NCI-H2171 treated with DMSO at 0.1 percent for 48 hours (cell line): ENCODE measurements around the gene CCDC27.

Experiments
- DNase-seq: peaks from one replicate; lab custom pipeline; 2025; lab: John Stamatoyannopoulos, UW

Gene CCDC27

GRCh38 chr1:3759796-3760195 lies 7.5 kb downstream of the CCDC27 start:
- DNase-seq = peak; percentile 9

DNA sequence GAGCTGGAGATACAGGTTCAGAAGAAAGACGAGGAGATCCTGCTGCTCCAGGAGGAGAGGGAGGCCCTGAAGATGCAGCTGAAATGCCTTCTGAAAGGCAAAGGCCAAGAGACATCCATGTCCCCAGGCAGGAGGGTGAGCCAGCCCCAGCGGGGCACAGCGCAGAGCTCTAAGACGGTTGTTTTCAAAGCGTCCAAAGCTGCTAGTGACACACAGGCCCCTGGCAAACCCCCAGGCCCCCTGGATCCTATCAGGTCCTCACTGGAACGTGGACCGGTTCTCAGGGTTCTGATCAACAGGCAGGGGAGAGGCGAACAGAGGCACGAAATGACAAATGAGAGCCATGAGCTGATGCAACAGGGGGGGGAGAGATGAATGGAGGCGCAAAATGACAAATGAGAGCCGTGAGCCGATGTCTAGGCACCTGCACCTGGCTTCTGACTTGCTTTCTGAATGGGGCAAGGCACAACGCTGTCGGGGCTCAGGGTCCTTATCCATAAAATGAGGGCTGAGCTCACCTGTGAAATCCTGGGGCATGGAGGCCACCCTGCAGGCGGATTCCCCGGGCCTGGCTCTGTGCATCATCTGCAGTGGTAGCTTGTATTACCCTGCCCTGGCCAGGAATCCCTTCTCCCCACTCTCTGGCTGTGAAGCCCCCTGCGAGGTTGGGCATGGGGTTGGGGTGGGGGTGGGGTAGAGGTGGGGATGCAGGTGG lies 9.2 kb downstream of the CCDC27 start:
- no peak for DNase-seq

GRCh38 chr1:3762151-3762872 lies 10.1 kb downstream of the CCDC27 start:
- DNase-seq = no peak

DNA sequence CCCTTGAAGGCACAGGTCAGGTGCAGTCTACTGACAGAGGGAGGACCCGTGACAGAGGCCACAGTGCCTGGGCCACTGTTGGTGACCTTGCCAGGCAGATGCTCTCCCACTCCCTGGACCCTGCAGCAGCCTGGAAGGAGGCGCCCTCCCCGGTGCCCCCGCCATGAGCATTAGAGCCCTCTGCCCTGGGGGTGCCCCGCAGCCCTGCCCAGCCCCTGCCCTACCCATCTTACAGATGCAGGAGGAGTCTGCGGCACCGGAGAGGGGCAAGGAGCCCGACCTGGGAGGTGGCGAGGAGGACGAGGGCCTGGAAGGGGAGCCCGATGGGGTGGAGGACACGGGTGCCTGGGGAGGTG lies 10.6 kb downstream of the CCDC27 start:
- no peak for DNase-seq

- DNase-seq = no peak
Measured at GRCh38 chr1:3763351-3764125, 11.3 kb downstream of the CCDC27 start.

DNA sequence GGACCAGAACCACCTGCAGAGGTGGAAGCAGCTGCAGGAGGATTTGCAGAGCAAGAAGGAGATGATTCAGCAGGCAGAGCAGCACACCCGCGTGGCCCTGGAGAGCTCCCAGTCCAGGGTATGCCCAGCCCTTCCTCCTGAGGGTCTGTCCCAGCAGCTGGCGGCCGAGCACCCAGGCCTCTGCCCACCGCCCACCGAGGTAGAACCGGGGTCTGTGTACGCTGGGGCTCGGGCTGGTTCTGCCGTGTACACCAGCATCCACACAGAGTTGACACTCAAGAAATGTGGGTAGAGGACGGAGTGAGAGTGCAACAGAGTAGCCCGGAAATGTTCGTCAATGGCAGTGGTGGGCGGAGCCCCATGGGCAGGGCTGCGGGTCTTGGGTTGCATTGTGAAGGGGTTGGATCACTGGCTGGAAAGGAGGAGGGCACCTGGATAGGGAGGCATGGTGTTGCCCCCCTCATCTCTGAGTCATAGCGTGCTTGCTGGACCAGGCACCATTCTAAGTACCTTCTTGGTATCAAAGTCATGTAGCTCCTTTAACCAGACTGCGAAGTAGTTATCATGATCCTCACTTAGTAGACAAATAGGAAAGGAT lies 15.2 kb downstream of the CCDC27 start:
- DNase-seq = no peak

GRCh38 chr1:3768811-3769390 lies 16.7 kb downstream of the CCDC27 start:
- DNase-seq = no peak

DNA sequence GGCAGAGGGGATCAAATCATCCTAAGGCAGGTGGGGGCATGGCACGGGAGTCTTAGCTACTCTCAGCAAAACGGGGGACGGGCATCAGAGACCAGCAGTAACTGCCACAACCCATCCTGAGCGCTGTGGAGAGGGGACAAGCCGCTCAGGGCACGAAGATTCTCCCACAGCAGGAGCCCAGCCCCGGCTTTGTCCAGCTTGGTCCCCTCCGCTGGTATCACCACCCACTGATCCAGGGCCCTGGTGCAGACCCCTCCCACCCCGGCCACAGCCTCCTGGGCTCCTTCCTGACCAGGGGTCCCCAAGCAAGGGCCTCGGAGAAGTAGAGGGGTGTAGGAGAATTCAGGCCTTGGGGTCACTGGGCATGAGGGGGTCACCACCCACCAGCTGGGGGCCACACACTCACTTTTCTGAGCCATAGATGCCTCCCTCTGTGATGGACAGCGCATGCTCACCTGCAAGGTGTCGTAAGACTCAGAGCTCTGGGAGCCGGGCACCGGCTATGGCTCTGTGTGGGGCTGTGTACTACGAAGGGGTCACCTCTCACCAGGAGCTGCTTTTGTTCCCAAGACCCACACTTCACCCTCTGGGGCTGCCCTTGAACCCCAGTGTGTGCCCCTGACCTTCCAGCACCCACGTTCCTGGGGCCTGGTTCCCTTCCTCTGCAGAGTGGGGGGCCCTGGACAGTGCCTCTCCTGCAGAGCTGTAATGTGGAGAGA lies 18.0 kb downstream of the CCDC27 start:
- no peak for DNase-seq

GRCh38 chr1:3771108-3772026 lies 19.1 kb downstream of the CCDC27 start:
- no peak for DNase-seq

- peak; percentile 41 for DNase-seq
Measured at GRCh38 chr1:3772027-3772714, 19.9 kb downstream of the CCDC27 start.

DNA sequence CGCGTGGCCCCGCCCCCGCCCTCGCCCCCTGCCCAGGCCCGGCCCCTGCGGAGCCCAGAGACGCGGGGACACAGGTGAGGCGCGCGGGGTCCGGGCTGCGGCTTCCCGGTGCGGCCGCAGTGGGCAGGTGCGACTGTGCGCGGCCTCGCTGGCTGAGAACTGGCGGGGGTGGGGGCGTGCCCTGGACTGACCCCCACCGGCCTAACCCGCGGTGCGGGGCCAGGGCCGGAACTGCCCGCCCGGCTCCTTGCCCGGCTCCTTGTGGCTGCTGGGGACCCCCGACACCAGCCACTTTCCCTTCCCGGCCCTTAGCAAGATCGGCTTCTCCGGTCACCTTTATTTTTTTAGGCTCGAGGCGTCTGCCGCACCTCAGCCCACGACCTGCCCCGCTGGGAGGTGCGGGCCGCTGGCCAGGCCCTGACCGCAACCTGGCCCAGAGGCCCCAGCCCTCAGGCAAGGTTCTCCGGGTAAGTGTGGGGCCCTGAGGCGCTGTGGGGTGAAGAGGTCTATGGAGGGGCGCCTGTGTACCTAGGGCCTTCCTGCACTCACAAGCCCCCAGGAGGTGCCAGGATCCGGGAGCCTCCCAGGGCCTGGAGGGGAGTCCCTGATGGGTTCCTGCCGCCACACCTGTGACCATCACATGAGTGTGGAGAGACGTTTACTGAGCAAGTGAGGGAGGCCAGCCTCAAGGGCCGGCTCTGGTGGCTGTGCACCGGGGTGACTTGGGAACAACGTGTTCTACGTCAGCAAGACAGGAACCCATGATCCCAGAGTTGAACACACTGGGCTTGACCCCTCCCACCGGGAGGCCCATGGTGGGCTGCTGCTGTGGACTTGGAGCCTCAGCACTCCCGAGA lies 20.7 kb downstream of the CCDC27 start, which contains the start of gene SMIM1:
SMIM1 (plus strand) TSS at position 35 of the 857 bp plus-strand sequence. CDS start 2,625 bp downstream, outside the sequence.
- DNase-seq = no peak

DNA sequence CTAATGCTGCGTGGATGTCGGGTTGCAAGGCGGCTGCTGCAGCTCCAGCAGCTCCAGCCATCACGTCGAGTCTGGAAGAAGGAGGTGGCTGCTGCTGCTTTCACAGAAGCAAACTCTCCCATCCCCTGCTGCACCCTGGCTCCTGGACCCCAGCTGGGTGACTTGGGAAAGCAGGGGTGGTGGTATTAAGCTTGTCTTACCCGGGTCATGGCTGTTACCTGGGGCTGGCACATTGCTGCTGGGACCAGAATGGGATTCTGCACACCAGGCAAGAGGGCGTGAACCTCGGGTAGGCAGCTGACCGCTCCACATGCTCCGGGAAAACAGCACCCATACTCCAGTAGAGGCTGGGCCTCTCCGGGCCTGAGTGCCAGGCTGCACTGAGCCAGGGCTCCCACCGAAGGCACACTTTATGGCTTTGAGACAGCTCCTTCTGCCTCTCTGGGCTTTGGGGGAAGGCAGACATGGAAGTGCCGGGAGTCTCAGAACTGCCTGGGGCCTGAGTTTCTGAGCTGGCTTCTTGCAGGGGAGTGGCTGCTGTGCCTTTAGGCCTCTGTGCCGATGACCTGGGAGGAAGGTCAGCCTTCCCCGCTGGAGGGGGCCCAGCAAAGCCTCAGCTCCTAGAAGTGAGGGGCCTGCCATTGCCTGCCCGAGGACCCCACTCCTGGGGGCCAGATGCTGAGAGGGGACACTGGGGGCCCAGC lies 21.5 kb downstream of the CCDC27 start:
- no peak for DNase-seq

DNA sequence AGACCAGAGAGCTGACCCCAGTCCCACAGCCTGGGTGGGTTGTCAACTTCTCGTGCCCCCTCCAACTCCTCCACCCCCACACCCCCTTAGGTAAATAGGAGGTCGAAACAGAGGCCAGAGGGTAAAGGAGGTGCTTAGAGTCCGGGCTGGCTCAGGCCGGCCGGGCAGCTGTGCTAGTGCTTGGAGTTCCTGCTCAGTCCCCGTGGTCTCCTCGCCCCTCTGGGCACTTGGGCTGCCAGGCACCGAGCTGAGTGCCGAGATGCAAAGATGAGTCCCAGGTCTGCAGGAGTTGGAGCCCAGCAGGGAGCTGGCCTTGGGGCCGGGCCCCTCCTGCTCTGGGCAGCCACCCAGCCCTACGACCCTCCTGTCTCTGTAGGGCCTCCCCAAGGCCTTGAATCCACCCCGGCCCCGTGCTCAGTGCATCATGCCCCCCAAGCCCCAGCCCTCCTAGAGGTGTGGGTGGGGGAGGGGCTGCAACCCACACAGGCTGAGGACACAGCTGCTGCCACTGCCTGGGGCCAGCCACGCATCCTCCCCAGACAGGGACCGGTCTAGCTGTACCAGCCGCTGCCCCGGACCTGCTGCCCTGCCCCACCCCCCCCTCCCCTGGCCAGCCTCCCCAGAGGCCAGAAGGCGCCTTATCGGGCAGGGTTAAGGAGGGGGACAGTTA lies 22.2 kb downstream of the CCDC27 start:
- DNase-seq = no peak

DNA sequence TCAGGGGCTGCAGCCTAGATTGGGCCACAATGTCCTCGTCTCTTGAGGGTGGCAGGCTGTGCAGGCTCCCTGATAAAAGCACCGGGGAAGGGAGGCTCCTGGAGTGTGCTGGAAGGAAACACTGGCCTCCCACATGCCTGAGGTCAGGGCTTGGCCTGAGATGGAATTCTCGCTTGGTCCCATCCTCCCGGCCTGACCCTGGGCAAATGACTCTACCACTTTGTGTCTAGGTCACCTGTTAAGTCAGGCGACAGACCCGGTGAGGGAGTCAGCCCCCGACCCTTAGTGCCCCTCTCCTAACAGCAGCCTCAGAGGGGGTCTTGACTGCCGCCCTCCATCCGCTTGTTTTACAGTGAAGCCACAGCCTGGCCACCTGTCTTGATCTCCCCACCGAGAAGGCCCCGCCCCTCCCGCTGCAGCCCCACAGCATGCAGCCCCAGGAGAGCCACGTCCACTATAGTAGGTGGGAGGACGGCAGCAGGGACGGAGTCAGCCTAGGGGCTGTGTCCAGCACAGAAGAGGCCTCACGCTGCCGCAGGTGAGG lies 22.8 kb downstream of the CCDC27 start:
- no peak for DNase-seq

- peak; percentile 65 for DNase-seq
Measured at GRCh38 chr1:3775490-3776230, 23.4 kb downstream of the CCDC27 start.

DNA sequence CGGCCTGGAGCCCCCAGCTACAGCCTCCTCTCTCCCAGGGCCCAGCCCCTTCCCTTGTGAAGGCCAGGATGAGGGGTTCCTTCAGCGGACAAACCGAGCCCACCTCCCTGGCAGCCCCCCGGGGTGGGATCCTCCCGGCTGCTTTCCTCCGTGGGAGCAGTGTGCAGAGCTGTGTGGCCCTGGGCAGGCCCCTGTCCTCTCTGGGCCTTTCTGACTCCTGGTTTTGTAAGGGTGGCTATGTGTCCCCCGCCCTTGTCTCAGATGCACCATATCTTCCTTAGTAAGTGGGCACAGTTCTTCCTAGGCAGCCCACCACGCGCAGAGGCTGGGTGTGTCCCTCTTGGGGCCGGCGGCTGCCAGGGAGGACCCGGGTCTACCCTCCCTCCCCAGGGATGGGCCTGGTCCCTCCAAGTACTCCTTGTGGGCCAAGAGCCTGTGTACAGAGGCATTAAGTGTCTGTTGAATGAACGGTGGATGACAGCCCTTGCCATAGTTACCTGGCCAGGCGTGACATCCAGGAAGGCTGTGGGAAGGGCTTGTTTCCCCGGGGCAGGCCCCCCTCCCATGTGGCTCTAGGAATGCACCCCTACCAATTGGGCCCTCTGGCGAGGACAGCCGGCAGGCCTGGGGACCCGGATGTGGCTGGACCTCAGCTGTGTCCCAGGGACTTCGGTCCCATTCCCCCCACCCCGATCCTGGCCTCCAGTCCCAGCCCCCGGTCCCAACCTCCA lies 24.1 kb downstream of the CCDC27 start:
- no peak for DNase-seq
